GM12875 (cell line): ENCODE results near the gene STX1B.

Source experiments
- H3K4me3 ChIP-seq: one replicate; pipeline ENCODE4 v1.5.1; 2011; ENCODE audit warnings: low read depth, low read length, control low read depth
- TF ChIP-seq, protein P1 (sequence below): IDR thresholded peaks from 2 replicates; pipeline ENCODE4 v1.5.1; 2011; ENCODE audit warnings: low read depth, mild to moderate bottlenecking, control low read depth, inconsistent platforms, low read length, moderate library complexity, borderline replicate concordance; ENCODE audit not compliant: insufficient read depth

STX1B gene

DNA sequence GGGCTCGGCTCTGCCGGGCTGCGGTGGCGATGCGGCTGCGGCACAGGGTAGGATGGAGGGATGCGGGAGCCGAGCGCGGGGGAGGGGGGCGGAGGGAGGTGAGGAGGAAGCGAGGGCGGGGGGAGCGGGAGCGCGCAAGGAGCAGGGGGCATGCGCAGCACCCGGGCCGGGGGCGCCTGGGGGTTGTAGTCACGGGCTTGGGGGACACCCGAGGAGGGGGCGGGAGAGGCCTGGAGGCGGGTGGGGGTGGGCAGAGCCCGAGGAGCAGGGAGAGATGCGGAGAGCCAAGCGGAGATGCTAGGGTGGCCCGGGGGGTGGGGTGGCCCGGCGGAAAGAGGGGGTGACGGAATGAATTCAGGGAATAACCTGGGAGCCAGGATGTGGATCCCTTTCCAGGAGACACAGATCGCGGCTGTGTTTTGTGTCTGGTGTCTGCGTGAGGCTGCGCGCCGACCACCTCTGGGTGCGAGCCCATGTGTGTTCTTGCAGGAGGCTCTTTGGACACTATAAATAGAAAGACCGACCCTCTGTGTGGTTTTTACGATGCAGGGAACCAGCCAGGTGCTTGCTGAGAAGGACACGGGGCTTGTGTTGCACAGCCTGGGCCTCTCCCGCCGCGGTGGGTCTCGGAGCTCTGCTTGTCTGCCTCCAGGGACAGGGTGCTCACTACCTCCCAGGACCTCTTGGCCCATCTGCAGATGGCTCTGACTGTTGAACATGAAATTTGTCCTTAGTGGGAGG lies at the start of gene STX1B:
TSS of gene STX1B (minus strand) at position 54 of the 741 bp plus-strand sequence. CDS start 242 bp downstream, outside the sequence.
- no peak within 1 kb of the TSS for H3K4me3 ChIP-seq

DNA sequence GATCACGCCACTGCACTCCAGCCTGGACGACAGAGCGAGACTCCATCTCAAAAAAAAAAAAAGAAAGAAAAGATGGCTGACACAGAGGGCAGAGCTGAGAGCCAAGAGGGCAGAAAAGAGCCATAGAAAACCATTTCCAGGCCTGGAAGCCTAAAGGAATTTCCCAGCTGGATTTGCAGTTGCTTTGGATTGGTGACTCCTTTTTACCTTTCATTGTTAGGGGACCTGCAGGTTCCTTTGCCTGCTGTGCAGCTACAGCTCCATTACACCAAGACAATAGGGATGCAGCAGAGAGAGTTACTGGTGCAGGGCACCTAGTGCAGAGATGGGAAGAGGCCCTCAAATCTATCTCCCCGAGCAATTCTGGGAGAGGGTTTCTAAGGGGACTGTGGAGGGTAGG lies 45.2 kb upstream of the STX1B start:
- TF ChIP-seq, protein P1, sequence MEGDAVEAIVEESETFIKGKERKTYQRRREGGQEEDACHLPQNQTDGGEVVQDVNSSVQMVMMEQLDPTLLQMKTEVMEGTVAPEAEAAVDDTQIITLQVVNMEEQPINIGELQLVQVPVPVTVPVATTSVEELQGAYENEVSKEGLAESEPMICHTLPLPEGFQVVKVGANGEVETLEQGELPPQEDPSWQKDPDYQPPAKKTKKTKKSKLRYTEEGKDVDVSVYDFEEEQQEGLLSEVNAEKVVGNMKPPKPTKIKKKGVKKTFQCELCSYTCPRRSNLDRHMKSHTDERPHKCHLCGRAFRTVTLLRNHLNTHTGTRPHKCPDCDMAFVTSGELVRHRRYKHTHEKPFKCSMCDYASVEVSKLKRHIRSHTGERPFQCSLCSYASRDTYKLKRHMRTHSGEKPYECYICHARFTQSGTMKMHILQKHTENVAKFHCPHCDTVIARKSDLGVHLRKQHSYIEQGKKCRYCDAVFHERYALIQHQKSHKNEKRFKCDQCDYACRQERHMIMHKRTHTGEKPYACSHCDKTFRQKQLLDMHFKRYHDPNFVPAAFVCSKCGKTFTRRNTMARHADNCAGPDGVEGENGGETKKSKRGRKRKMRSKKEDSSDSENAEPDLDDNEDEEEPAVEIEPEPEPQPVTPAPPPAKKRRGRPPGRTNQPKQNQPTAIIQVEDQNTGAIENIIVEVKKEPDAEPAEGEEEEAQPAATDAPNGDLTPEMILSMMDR: no peak
- no peak overlapping the region for H3K4me3 ChIP-seq

More for the DNA sequence above, at the start of gene STX1B:
- TF ChIP-seq, protein P1: no peak

DNA sequence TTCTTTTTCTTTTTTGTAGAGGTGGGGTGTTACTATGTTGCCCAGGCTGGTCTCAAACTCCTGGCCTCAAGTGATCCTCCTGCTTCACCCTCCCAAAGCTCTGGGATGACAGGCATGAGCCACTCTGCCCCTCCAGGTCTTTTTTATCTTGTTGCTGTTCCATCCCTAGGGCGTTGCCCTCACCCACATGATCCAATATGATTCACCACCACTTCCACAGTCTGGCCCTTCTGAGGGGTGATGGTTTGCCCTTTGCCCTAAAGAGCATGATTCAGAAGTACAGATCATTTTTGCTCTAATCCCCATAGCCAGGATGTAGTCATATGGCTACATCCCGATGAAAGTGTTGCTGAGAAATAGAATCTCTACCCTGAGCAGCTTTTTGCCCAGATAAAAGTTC lies 41.7 kb upstream of the STX1B start:
- TF ChIP-seq, protein P1: no peak
- no peak overlapping the region for H3K4me3 ChIP-seq

DNA sequence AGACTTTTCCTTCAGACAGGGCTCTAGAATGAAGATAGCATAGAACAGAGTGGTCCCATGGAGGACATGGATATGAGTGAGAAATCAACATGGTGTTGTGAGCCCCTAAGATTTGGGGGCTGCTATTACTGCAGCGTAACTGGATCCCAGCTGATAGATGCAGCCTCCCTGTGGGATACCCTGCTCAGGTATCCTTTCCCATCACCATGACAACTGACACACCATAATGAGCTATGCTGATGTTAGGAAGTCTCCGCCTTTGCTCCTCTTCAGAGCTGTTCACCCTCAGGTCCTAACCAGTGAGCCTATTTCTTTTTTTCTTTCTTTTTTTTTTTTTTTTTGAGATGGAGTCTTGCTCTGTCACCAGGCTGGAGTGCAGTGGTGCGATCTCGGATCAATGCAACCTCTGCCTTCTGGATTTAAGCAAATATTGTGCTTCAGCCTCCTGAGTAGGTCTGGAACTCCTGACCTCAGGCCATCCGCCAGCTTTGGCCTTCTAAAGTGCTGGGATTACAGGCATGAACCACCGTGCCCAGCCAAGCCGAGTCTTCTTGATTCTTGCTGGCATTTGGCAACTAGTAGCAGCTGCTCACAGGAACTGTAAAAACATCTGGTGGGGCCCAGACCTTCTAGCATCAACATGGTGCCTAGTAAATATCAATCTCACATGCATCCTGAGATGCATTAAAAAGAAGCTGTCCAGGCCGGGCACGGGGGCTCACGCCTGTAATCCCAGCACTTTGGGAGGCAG lies 40.0 kb upstream of the STX1B start:
- H3K4me3 ChIP-seq: no peak overlapping the region
- TF ChIP-seq, protein P1: no peak

DNA sequence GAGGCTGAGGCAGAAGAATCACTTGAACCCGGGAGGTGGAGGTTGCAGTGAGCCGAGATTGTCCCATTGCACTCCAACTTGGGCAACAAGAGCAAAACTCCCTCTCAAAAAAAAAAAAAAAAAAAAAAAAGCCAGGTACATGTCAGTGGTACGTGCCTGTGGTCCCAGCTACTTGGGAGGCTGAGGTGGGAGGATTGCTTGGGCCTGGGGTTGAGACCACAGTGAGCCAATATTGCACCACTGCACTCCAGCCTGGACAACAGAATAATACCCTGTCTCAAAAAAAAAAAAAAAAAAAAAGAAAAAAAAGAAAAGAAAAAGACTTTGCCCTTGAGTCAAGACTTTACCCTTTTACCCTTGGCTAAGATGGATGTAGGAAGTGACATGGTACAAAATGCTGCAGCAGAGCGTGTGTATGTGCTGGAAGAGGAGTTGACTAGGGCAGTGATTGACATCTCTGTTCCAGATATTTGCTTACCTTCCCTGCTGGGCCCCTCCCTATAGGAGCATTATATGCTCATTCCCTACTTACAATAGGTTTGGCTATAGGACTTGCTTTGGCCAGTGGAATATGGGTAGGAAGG lies 33.6 kb upstream of the STX1B start:
- H3K4me3 ChIP-seq: no peak overlapping the region
- TF ChIP-seq, protein P1: no peak

DNA sequence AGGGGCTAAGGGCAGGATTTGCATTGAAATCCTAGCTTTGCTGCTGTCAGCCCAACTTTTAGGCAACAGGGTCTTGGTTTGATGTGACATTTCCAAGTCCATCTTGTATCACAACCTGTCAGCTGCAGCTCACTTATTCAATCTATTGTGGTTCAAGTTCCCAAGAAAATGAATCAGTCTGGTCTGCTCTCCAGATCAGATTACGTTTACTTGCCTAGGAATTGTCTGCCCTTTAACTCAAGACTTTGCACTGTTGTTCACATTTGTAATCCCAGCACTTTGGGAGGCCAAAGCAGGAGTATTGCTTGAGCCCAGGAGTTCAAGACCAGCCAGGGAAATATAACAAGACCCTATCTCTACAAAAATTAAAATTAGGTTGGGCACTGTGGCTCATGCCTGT lies 32.9 kb upstream of the STX1B start:
- no peak overlapping the region for H3K4me3 ChIP-seq
- TF ChIP-seq, protein P1: no peak

DNA sequence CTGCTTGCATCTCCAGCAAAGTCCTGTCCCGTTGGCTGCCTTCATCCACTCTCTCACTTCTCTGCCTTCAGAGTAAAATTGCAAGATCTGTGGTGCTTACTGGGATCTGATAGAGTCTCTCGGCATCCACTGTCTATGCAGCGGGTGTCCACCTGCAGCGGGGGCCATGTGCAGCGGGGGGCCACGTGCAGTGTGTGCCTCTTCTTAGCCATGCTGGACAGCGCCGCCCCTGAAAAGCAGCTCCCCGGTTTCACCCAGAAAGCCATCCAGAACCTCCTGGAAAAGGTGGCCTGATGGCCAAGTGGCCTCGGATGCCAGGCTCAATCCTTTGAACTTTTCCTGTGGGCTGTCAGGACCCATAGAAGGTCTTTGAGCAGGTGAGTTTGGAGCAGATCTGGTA lies 32.4 kb upstream of the STX1B start:
- H3K4me3 ChIP-seq: no peak overlapping the region
- TF ChIP-seq, protein P1: no peak
